Activated naive CD4-positive, alpha-beta T cell treated with anti-CD3 and anti-CD28 coated beads, Interleukin-2, amount 10 ng/mL, durations not matched to agents 7 days and 5 days (primary cell): ENCODE results near the gene SGMS1.
A peak's percentile ranks its signal among the peaks of the same experiment; 100 is the strongest.
"Not testable (repeated sequence)": the region's sequence is repeated elsewhere in the genome, so short reads cannot be mapped to it uniquely, and the experiment has no call there.

Experiments
- CTCF ChIA-PET: fragments of 350-600 bp; sonication (Branson Sonifier 250); formaldehyde crosslinking; loops from one replicate; lab custom pipeline; 2021; ENCODE audit warnings: antibody characterized with exemption; lab: Charles Lee
- DNase-seq: peaks from one replicate; pipeline ENCODE4 v3.0.0-alpha.2; 2020
- H3K27ac Mint-ChIP-seq: one replicate; pipeline ENCODE4 v1.8.0; 2021; ENCODE audit warnings: mild to moderate bottlenecking, moderate library complexity, mixed read lengths
- H3K27me3 Mint-ChIP-seq: one replicate; pipeline ENCODE4 v1.8.0; 2021; ENCODE audit warnings: mild to moderate bottlenecking, mixed read lengths
- H3K36me3 Mint-ChIP-seq: one replicate; pipeline ENCODE4 v1.8.0; 2021; ENCODE audit warnings: mixed read lengths
- H3K4me1 Mint-ChIP-seq: one replicate; pipeline ENCODE4 v1.8.0; 2021; ENCODE audit warnings: mixed read lengths
- H3K4me3 Mint-ChIP-seq: one replicate; pipeline ENCODE4 v1.8.0; 2021; ENCODE audit warnings: mild to moderate bottlenecking, moderate library complexity, mixed read lengths
- H3K9me3 Mint-ChIP-seq: one replicate; pipeline ENCODE4 v1.8.0; 2021; ENCODE audit warnings: mixed read lengths

SGMS1 gene

DNA sequence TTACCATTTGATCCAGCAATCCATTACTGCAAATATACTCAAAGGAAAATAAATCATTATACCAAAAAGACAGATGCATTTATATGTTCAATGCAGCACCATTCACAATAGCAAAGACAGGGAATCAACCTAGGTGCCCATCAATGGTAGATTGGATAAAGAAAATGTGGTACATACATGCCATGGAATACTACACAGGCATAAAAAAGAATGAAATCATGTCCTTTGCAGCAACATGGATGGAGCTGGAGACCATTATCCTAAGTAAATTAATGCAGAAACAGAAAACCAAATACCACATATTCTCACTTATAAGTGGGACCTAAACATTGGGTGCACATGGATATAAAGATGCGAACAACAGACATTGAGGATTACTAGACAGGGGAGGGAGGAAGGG lies 198.5 kb downstream of the SGMS1 start:
- H3K27ac Mint-ChIP-seq, H3K9me3 Mint-ChIP-seq, H3K27me3 Mint-ChIP-seq, CTCF ChIA-PET, H3K36me3 Mint-ChIP-seq, DNase-seq, H3K4me3 Mint-ChIP-seq: not testable (repeated sequence)
- H3K4me1 Mint-ChIP-seq = peaks cover 19% of the 10 kb centered on the region

DNA sequence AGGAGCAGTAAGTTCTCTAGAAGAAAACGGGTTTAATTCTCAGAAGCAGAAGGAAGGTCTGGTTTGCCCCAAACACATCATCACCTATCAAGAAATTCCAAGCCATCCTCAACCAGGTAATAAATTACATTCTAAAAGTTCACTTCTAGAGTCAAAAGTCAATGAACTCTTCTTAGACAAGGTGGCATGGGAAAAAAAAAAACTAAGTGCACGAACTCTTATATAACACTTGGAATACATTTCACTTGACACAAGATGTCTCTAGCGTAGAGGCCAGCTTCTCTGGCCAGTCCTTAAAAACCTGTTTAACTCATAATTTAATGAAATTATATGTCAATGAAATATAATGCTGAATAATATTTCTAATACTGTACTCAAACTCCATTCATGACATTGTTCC lies 200.3 kb downstream of the SGMS1 start:
- Mint-ChIP-seq H3K4me3 (no peak overlapping the region), H3K27ac (no peak overlapping the region), H3K36me3 (peaks cover 6% of the 10 kb centered on the region), H3K4me1 (peaks cover 30% of the 10 kb centered on the region), H3K27me3 (peaks cover 4% of the 10 kb centered on the region), H3K9me3 (no peaks in the 10 kb centered on the region)
- CTCF ChIA-PET = no interaction called here
- DNase-seq = no peak

DNA sequence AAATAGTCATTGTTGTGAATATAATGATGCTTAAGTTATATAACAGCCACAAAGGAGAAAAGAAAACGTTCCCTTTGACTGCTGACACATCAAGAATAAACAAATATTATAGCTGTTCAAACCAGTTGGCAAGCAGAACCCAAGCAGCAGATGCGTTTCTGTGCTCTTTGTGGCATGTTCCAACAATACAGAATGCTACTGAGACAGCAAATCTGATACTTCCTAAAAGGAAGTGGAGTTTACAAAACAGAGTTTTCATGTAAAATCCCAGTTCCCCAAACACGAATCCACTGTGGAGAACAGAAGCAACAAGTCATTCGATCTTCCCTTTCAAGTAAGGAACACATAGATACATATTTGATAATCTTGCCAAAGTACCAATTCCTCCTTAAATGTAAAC lies 201.5 kb downstream of the SGMS1 start:
- CTCF ChIA-PET = interaction anchor here (1.1 to 1.3 kb wide), 2 partner anchors 52 to 55 kb away, joined by 3 read pairs; no protein-coding TSS in a partner anchor
- H3K4me3 Mint-ChIP-seq = no peak overlapping the region
- peaks cover 4% of the 10 kb centered on the region for H3K27me3 Mint-ChIP-seq

DNA sequence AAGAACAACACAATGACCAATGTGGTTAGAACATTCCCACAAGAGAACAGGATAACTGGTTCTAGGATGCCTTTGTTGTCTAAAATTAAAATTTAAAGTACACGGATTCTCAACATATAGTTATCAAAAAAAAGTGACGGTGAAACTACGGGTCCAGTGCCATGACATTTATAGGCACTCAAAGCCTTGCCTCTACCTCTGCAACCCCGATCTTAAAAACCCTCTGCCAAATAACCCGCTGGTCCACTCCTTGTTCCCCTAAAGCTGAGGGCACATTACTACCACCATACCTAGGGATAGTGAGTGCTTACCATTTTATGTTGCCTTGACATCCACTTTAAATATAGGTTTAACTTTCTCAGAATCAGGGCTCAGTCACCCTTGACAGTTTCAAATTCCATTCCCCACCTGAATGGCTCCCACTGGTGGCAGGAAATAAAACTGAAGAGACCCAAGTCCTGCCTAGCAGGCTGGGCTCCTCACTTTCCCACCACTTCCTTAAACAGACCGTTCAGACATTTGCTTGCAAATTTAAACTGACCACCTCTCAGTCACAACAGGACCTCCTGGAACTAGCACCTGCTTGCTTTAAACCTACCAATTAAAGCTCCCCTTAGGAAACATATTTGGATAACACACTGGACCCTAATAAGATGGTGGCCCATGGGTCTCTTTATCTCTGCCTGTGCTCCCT lies 202.6 kb downstream of the SGMS1 start:
- CTCF ChIA-PET = interaction anchor here (1.1 to 2.8 kb wide), 8 partner anchors 10 to 201 kb away, joined by 3 to 17 read pairs (median 4); no protein-coding TSS in a partner anchor
- Mint-ChIP-seq H3K27me3 (peaks cover 4% of the 10 kb centered on the region), H3K36me3 (peaks cover 2% of the 10 kb centered on the region), H3K27ac (no peak overlapping the region), H3K9me3 (no peaks in the 10 kb centered on the region), H3K4me3 (no peak overlapping the region), H3K4me1 (peaks cover 36% of the 10 kb centered on the region)
- DNase-seq = peak; percentile 51

More for the DNA sequence above, 201.5 kb downstream of the SGMS1 start:
- peaks cover 39% of the 10 kb centered on the region for H3K4me1 Mint-ChIP-seq
- no peak overlapping the region for H3K27ac Mint-ChIP-seq
- DNase-seq = no peak
- no peaks in the 10 kb centered on the region for H3K9me3 Mint-ChIP-seq
- peaks cover 5% of the 10 kb centered on the region for H3K36me3 Mint-ChIP-seq

DNA sequence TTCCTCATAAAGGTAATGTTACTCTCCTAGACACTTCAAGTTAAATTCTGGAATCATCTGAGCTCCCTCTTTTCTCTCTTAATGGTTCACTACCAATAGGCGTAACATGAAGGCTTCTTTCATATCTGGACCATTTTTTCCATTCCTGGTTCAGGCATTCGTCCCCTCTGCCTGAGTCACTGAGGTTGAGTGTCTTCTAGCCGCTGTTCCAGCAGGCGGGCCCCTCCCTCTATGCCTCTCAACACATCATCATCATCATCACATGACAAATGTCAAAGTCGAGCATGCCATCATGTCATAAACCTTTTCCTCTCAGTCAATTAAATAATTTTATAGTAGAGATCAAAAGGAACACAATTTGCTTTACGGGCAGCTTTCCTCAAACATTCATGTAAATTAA lies 203.6 kb downstream of the SGMS1 start:
- Mint-ChIP-seq H3K4me3 (no peak overlapping the region), H3K27ac (no peak overlapping the region), H3K27me3 (peaks cover 4% of the 10 kb centered on the region), H3K4me1 (peaks cover 36% of the 10 kb centered on the region), H3K36me3 (peaks cover 2% of the 10 kb centered on the region), H3K9me3 (no peaks in the 10 kb centered on the region)
- no peak for DNase-seq
- CTCF ChIA-PET = interaction anchor here (1.1 to 2.8 kb wide), 7 partner anchors 9 to 202 kb away, joined by 4 to 17 read pairs (median 4); no protein-coding TSS in a partner anchor

DNA sequence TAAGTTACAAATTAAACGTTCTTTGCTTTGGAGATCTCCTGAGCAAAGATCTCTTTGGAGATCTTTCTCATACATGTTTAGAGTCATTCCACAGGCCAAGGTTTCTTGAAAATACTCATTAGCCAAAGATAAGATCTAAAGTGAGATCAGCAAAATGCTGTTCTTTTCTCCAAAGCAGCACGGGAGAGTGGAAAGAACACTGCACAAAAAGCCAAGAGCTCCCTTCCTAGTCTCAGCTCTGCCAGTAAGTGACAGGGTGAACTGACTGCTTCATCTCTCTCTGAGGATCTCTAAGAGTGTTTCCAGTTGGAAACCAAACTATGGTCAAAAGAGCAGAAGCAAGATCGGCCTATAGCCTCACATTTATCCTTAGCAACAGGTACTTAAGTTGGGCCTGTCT lies 204.0 kb downstream of the SGMS1 start:
- no peak overlapping the region for H3K4me3 Mint-ChIP-seq
- no peak for DNase-seq
- peaks cover 4% of the 10 kb centered on the region for H3K27me3 Mint-ChIP-seq
- peaks cover 2% of the 10 kb centered on the region for H3K36me3 Mint-ChIP-seq
- H3K9me3 Mint-ChIP-seq = no peaks in the 10 kb centered on the region
- CTCF ChIA-PET = interaction anchor here (1.1 to 2.8 kb wide), 7 partner anchors 8 to 202 kb away, joined by 4 to 17 read pairs (median 4); no protein-coding TSS in a partner anchor
- H3K27ac Mint-ChIP-seq = no peak overlapping the region
- H3K4me1 Mint-ChIP-seq = peaks cover 36% of the 10 kb centered on the region

DNA sequence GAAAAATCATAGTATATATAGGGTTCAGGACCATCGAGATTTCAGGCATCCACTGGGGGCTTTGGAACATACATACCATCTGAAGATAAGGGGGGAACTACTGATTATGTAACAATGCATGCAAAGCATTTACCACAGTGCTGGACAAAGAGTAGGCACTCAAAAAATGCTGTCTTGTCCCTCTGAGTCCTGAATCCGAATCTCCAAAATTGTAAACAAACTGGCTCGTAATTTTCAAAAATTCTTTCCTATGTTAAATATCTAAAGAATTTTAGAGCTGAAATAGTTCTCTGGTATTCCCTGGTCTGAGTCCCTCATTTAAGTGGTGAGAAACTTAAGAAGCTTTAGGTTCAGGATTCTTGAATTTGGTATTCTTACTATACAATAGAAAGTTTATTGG lies 204.7 kb downstream of the SGMS1 start:
- Mint-ChIP-seq H3K4me3 (no peak overlapping the region), H3K4me1 (peaks cover 36% of the 10 kb centered on the region), H3K36me3 (peaks cover 2% of the 10 kb centered on the region), H3K9me3 (no peaks in the 10 kb centered on the region), H3K27me3 (peaks cover 4% of the 10 kb centered on the region), H3K27ac (no peak overlapping the region)
- DNase-seq = no peak
- CTCF ChIA-PET = interaction anchor here (1.6 to 2.8 kb wide), 3 partner anchors 19 to 203 kb away, joined by 4 to 17 read pairs (median 7); no protein-coding TSS in a partner anchor

DNA sequence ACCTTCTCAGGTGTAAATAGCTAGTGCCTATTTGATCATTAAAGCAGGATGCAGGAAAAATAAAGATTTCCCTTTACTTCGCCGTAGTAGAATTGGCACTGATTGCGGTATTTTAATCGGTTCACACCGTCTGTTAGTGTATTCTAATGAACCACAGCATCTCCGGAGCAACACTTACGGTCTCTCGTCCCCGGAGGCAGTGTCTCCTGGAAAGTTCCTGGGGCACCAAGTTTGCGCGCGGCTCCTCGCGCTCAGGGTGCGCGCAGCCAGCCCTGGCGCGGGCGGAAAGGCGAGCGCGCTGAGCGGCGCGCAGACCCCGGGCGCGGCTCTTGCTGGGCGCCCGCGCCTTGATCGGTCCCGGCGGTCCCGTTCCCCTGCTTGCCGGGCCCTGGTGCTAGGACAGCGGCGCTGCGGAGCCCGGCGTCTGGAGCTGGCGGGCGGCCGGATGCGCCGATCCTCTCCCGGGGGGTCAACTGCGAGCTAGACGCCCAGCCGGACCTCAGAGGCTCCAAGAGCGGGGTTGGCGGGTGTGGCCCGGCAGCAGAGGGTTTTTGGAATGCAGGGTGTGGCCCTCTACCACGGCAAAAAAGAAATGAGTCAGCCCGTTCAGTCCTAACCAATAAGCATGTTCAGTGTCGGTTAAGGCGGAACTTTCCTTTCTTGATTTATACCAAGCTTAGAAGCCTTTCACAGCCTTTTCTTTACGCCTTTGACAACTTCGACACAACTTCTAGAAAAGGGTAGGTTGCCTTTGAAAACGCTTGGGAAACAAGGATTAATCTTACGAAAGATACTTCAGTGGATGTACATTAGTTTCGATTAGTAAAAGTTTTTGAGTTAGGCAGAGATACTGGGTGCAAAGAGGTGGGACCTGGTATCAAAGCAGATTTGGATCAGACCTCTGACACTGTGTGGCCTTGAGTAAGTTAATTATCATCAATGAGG lies 205.6 kb downstream of the SGMS1 start:
- H3K27ac Mint-ChIP-seq = peak overlapping the region; percentile 86
- CTCF ChIA-PET = interaction anchor here (1.0 to 1.4 kb wide), 2 partner anchors 106 to 204 kb away, joined by 3 read pairs; no protein-coding TSS in a partner anchor
- H3K27me3 Mint-ChIP-seq = peaks cover 4% of the 10 kb centered on the region
- peaks cover 36% of the 10 kb centered on the region for H3K4me1 Mint-ChIP-seq
- H3K4me3 Mint-ChIP-seq = peak overlapping the region; percentile 84
- H3K9me3 Mint-ChIP-seq = no peaks in the 10 kb centered on the region
- H3K36me3 Mint-ChIP-seq = peaks cover 2% of the 10 kb centered on the region
- DNase-seq = peak; percentile 69

DNA sequence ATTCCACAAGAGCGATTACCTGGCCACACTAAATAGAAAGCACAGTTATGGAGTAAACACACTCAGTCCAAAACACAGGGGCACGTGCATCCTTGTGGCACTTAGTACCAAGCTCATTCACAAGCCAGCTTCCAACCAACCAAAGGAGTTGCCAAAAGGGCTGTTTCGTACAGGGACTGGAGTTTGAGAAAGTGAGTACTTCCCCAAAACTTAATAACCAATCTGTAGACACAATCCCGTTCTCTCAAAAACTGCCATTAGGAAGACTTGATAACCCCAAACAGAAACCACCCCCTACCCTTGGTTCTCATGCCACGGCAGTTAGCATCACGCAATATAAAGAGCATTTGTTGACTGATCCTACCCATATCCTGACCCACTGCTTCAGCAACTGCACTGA lies 206.3 kb downstream of the SGMS1 start:
- DNase-seq = no peak
- H3K27ac Mint-ChIP-seq = peak overlapping the region; percentile 34
- H3K4me1 Mint-ChIP-seq = peaks cover 36% of the 10 kb centered on the region
- H3K9me3 Mint-ChIP-seq = no peaks in the 10 kb centered on the region
- peaks cover 2% of the 10 kb centered on the region for H3K36me3 Mint-ChIP-seq
- CTCF ChIA-PET = interaction anchor here (1.4 kb wide), 1 partner anchor 105 kb away, joined by 3 read pairs; no protein-coding TSS in a partner anchor
- peak overlapping the region; percentile 84 for H3K4me3 Mint-ChIP-seq
- H3K27me3 Mint-ChIP-seq = peaks cover 4% of the 10 kb centered on the region

DNA sequence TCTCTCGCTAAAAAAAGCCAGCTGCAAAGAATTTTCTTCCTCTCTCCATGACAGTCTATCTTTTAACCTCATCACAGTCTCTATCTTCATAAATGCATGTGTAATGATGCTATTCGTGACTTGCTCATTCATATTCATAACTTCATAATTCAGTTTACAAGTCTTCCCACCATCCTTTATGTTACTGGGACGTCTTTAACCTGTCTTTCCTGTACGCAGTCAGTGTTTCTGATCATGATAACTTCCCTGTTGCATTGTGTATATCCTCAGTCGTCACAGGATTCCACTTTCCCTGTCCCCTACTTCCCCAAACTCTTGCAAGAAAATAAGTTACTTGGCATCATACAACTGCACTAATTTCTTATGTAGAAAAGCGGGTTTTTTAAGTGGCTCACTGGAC lies 206.9 kb downstream of the SGMS1 start:
- no peaks in the 10 kb centered on the region for H3K9me3 Mint-ChIP-seq
- peaks cover 2% of the 10 kb centered on the region for H3K36me3 Mint-ChIP-seq
- H3K4me1 Mint-ChIP-seq = peaks cover 36% of the 10 kb centered on the region
- no peak overlapping the region for H3K4me3 Mint-ChIP-seq
- H3K27me3 Mint-ChIP-seq = peaks cover 4% of the 10 kb centered on the region
- DNase-seq = no peak
- H3K27ac Mint-ChIP-seq = no peak overlapping the region
- CTCF ChIA-PET = interaction anchor here (1.4 kb wide), 1 partner anchor 104 kb away, joined by 3 read pairs; no protein-coding TSS in a partner anchor

DNA sequence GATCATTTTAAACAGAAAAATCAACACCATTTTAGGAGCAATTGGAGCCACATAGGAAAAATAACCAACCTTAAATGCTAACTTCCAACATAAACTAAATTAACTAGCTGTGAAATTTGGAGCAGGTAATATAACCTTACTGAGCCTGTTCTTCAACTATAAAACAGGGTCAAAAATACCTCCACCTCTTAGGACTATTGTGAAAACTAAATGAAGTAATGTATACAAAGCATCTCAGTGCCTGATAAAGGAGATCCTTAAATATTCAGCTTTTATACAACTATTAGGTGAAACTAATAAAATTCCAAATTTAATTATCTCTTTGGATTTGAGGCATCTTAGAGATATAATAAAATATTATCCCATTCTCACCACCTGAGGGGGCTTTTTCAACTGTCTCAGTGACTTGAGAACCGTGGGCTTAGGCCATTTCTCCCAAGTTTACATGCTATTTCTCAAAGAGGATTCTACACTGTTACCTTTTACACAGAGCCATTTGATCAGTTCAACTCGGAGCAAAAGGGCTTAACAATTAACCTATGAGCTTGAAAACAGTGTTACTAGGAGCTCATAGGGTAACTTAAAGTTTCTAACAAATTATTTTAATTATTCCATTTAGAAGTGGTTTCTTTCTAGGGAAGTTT lies 207.5 kb downstream of the SGMS1 start:
- Mint-ChIP-seq H3K27ac (no peak overlapping the region), H3K27me3 (peaks cover 4% of the 10 kb centered on the region), H3K36me3 (peaks cover 2% of the 10 kb centered on the region), H3K4me3 (no peak overlapping the region), H3K9me3 (no peaks in the 10 kb centered on the region), H3K4me1 (peaks cover 32% of the 10 kb centered on the region)
- CTCF ChIA-PET = interaction anchor here (1.4 kb wide), 1 partner anchor 104 kb away, joined by 3 read pairs; no protein-coding TSS in a partner anchor
- DNase-seq = no peak

DNA sequence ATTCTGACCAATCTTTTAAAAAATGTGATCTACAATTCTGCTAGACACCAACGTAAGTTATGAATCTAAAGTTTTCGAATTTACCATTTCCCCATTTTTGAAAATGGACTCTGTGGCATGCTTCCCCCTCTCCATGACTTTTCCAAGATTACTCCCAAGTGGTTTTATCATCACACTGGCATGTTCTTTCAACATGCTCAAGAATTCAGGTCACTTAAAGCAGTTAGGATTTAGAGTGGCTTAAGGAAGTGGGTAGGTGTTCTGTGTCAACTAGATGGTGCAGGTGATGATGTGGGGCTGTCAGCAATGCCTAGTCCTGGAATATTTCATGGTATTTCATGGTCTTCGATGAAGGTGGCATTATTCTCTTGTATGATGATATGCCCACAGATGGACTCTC lies 208.5 kb downstream of the SGMS1 start:
- Mint-ChIP-seq H3K36me3 (no peaks in the 10 kb centered on the region), H3K4me3 (no peak overlapping the region), H3K27me3 (peaks cover 3% of the 10 kb centered on the region), H3K9me3 (no peaks in the 10 kb centered on the region), H3K27ac (no peak overlapping the region), H3K4me1 (peaks cover 26% of the 10 kb centered on the region)
- CTCF ChIA-PET = no interaction called here
- no peak for DNase-seq

DNA sequence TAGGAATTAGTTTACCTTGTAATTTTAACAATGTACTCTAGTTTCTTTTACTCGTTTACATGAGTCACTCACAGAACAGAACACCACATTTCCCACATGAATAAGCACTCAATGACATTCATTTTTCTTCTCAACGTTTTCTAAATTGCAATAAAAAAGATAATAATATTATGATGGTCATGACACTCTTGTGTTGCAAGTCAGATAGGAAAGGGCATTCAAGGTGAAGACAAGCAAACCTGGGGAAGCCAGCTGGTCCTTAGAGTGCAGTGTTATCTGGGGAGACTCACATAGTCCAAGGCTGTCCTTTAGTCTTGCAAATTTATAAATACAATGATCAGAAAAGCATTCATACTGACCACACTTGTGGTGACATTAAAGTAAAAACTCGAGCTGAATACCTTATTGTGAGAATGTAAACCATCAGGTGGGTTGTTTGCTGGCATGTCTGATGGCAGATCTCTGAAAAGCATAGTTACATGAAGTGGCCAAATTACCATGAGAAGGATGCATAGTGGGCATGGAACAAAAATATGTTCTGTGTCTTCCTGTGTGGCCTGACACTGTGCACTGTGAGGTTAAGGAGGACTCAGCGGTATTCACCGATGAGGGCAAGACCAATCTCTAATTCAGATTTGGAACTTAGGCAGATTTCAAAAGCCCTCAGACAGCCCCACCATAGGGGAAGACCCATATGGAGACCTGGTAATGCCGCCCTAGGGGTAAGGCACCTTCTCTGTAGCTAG lies 213.5 kb downstream of the SGMS1 start:
- DNase-seq = no peak
- Mint-ChIP-seq H3K27me3 (no peaks in the 10 kb centered on the region), H3K36me3 (no peaks in the 10 kb centered on the region), H3K4me3 (no peak overlapping the region), H3K9me3 (no peaks in the 10 kb centered on the region), H3K4me1 (peaks cover 6% of the 10 kb centered on the region), H3K27ac (no peak overlapping the region)
- CTCF ChIA-PET = interaction anchor here (1.9 kb wide), 1 partner anchor 10 kb away, joined by 6 read pairs; no protein-coding TSS in a partner anchor
